Hypothalamus (tissue), 51 donors: Measurements from ENCODE around the gene AKT2.

Experiments used
- DNase-seq, 51 donors: peaks; one replicate each; lab custom pipeline; 2025; lab: John Stamatoyannopoulos, UW

Gene AKT2

GRCh38 chr19:40274585-40275544, 10.3 kb downstream of the AKT2 start:
- DNase-seq, result no peak

DNA sequence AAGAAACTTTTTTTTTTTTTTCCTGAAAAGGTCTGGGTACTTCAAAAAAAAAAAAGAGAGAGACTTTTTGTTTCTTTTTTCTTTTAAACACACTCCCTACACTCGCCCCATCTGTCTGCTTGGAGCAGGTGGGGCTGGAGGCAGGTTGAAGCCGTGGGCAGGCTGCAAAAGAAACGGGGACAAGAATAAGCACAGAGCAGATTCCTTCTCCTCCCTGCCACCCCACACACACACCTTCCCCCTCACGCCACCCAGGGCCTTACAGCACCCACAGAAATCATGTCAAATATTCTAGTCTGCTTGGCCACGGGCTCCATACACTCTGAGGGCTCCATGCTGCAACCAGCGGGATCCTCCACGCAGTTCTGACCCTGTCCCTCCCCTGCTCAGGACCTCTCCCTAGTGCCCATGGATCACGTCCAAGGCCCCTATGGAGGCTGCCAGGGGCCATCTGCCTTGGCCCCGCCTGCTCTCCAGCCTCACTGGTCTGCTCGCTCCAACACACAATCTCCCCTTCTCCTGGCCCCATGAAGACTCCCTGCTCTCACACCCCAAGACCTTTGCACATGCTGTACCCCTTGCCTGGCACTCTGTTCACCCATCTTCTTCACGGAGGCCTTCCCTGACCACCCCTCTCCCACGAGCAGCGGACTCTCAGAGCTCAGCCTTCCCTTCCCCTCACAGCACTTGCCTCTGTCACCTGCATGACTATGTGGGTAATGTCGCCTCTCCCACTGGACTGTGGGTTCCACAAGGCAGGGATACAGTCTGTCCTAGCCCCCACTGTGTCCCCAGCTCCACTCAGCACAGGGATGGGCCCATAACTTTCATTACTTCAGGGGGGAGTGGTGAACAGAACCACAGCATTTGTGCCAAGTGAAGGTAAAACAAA, 11.4 kb downstream of the AKT2 start:
- peak in 1 of 51 donors; percentile 16 for DNase-seq

DNA sequence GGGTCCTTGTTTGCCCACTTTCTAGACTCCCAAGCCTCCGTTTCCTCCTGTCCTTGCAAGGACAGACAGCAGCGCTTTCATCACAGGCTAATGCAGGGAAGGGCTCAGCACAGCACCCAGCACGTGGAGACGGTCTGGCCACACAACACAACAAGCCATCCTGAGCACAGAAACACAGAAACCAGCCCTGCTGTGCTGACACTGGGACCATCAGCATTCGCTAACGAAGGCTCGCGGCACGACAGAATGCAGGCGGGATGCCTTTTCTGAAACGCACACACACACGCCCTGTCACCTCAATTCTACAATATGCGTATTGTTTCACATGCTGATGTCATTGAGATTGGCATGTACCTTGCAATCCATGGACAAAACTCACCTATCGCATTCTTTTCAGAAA, 12.9 kb downstream of the AKT2 start:
- no peak for DNase-seq

GRCh38 chr19:40271706-40272105, 13.4 kb downstream of the AKT2 start:
- no peak for DNase-seq

- DNase-seq, result peak in 1 of 51 donors; percentile 34
Measured at GRCh38 chr19:40270362-40271089, 14.6 kb downstream of the AKT2 start.

GRCh38 chr19:40269216-40269940, 15.8 kb downstream of the AKT2 start:
- DNase-seq, result no peak

DNA sequence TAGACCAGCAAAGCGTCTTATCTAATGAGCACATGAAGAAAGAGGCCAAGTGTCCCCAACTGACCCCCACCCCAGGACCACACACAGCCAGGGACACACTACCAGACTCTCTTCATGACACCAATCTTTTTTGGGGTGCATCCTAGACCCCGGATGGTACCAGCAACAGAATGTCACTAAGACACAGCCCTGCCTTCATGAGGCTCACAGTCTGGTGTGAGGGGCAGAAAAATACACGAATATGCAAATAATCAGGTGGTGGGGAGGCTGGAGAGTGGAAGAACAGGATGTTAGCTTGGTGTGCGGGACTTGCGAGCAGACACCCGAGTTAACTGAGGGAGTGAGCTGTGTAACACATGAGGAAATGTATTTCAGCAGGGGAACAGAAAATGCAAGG, 17.5 kb downstream of the AKT2 start:
- no peak for DNase-seq

- no peak for DNase-seq
Measured at GRCh38 chr19:40266912-40267600, 18.1 kb downstream of the AKT2 start.

DNA sequence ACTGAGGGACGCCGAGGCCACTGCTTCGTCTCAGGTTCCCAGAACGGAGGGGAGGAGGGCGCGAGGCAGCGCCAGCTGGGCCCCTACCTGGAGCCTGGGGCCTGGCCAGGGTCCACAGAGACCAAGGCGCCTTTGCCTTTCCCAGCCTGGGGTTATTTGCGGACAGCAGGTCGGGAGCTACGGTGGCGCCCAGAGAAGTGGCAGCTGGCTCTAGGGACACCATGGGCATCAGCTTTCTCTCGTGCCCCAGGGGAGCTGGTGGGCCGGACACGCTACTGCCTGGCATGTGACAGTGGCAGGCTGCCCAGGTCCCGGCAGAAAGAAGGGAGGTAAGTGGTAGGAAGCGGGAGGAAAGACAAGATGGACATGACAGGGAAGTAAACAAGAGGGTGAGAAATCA, 19.0 kb downstream of the AKT2 start:
- DNase-seq, result peak in 19 of 51 donors; percentile 11 to 49 (median 32)

GRCh38 chr19:40265763-40266099, 19.4 kb downstream of the AKT2 start:
- DNase-seq, result no peak

GRCh38 chr19:40265055-40265762, 19.9 kb downstream of the AKT2 start:
- DNase-seq, result no peak

DNA sequence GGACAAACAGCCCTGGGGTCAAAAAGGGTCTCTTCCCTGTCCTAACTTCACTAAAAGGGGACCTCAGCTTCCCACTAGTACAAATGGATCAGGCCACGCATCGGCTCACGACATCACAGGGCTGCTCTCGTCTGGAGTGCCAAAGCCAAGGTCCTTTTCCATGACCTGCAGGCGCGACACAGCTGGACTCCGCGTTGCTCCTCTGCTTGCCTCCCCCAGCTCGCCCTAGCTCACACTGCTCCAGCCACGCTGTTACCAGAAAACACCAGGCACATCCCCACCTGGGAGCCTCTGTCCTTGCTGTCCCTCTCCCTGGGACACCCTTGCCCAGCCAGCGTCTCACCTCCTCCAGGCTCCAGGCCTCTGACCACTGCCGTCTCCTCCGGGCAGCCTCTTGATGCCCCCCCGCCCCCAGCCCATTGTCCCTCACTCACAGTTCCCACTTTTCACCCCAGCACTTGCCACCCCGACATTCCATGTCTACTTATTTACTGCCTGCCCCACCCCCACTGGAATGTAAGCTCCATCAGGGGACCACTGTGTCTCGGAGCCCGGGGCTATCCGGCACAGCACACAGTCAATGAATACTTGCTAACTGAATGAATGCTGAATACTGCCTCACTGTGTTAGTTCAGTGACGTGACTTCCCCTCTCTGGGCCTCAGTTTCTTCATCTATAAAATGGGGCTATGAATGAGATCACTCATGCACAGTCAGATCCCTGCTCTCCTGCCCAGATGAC, 20.7 kb downstream of the AKT2 start:
- DNase-seq, result no peak

- no peak for DNase-seq
Measured at GRCh38 chr19:40263440-40264313, 21.5 kb downstream of the AKT2 start.

DNA sequence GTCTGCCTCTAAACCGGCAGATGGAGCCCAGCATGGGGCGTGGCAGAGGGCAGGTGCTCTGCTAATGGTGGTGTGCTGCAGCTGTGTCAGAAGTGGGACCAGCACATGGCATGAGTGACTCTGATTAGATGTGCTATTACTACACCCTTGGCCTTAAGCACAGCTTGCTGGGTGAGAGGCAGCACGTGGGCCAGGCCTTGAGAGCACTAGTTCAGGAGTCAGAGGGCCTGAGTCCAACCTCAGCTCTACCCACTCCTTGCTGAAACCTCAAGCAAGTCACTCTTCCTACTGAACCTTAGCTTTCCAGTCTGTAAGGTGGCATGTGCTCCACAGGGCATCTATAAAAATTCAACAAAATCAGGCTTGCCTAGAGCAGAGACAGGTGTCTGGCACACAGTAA, 22.7 kb downstream of the AKT2 start:
- no peak for DNase-seq

- DNase-seq, result no peak
Measured at GRCh38 chr19:40261631-40262030, 23.5 kb downstream of the AKT2 start.

DNA sequence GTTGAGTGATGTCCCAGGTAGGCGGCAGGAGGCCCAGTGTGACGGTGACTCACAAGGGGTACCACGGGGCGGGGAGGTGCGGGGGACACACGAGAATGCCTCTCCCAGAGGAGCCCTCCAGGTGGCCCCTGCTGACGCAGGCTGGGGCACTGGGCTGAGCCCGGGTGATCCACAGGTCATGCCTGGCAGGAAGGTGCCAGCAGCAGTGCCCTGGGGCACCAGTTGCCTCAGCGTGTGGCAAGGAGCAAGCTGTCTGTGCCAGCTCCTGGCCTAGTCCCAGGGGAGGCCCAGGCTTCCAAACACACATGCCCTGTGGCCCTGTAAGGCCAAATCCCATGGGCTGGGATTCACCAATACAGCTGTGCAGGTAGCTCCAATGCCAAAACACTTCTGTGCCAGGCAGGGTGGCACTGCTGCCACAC, 28.0 kb downstream of the AKT2 start:
- no peak for DNase-seq

GRCh38 chr19:40256512-40256911, 28.6 kb downstream of the AKT2 start:
- DNase-seq, result no peak
